Ishikawa (cell line): Measurements from ENCODE around the gene OOSP2.

Experiments
- CEBPB ChIP-seq: IDR thresholded peaks from 2 replicates; pipeline ENCODE4 v1.6.1; 2012
- CREB1 ChIP-seq: IDR thresholded peaks from 2 replicates; pipeline ENCODE4 v1.6.1; 2012; ENCODE audit warnings: low read depth
- EGR1 ChIP-seq: IDR thresholded peaks from 2 replicates; pipeline ENCODE4 v1.6.1; 2012
- RAD21 ChIP-seq: IDR thresholded peaks from 2 replicates; pipeline ENCODE4 v1.6.1; 2012; ENCODE audit warnings: low read depth
- TAF1 ChIP-seq: IDR thresholded peaks from 2 replicates; pipeline ENCODE4 v1.6.1; 2012; ENCODE audit warnings: low read depth, mild to moderate bottlenecking
- TCF12 ChIP-seq: IDR thresholded peaks from 2 replicates; pipeline ENCODE4 v1.6.1; 2012; ENCODE audit warnings: low read depth
- TEAD4 ChIP-seq: IDR thresholded peaks from 2 replicates; pipeline ENCODE4 v1.6.1; 2012
- YY1 ChIP-seq: IDR thresholded peaks from 2 replicates; pipeline ENCODE4 v1.6.1; 2012; ENCODE audit warnings: low read depth
- TF ChIP-seq, protein P1 (sequence below): IDR thresholded peaks from 2 replicates; pipeline ENCODE4 v1.6.1; 2012
- TF ChIP-seq, protein P2 (sequence below): IDR thresholded peaks from 2 replicates; pipeline ENCODE4 v1.6.1; 2012; ENCODE audit warnings: low read depth, mild to moderate bottlenecking

DNA sequence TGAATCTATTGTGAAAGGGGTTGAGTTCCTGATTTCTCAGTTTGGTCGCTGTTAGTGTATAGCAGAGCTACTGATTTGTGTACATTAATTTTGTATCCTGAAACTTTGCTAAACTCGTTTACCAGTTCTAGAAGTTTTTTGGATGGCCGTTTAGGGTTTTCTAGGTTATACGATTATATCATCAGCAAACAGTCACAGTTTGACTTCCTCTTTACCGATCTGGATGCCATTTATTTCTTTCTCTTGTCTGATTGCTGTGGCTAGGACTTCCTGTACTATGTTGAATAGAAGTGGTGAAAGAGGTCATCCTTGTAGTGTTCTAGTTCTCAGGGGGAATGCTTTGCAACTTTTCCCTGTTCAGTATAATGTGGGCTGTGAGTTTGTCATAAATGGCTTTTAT, 47.8 kb upstream of the OOSP2 start:
- TF ChIP-seq, protein P1, sequence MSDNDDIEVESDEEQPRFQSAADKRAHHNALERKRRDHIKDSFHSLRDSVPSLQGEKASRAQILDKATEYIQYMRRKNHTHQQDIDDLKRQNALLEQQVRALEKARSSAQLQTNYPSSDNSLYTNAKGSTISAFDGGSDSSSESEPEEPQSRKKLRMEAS: no peak
- TF ChIP-seq RAD21: no peak
- no peak for TF ChIP-seq TEAD4
- TF ChIP-seq EGR1: no peak
- TF ChIP-seq, protein P2, sequence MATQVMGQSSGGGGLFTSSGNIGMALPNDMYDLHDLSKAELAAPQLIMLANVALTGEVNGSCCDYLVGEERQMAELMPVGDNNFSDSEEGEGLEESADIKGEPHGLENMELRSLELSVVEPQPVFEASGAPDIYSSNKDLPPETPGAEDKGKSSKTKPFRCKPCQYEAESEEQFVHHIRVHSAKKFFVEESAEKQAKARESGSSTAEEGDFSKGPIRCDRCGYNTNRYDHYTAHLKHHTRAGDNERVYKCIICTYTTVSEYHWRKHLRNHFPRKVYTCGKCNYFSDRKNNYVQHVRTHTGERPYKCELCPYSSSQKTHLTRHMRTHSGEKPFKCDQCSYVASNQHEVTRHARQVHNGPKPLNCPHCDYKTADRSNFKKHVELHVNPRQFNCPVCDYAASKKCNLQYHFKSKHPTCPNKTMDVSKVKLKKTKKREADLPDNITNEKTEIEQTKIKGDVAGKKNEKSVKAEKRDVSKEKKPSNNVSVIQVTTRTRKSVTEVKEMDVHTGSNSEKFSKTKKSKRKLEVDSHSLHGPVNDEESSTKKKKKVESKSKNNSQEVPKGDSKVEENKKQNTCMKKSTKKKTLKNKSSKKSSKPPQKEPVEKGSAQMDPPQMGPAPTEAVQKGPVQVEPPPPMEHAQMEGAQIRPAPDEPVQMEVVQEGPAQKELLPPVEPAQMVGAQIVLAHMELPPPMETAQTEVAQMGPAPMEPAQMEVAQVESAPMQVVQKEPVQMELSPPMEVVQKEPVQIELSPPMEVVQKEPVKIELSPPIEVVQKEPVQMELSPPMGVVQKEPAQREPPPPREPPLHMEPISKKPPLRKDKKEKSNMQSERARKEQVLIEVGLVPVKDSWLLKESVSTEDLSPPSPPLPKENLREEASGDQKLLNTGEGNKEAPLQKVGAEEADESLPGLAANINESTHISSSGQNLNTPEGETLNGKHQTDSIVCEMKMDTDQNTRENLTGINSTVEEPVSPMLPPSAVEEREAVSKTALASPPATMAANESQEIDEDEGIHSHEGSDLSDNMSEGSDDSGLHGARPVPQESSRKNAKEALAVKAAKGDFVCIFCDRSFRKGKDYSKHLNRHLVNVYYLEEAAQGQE: no peak
- TF ChIP-seq CREB1: no peak
- TF ChIP-seq TCF12: no peak
- TF ChIP-seq YY1: no peak
- TF ChIP-seq CEBPB: no peak
- TF ChIP-seq TAF1: no peak
